Measurements from ENCODE around the gene FGF21. TPM values are rescaled to one million over a fixed set of nuclear protein-coding genes. Genes with fewer than 3 reads are reported as not detected.

Gene FGF21
- total RNA-seq, 1 donor from 2014 or later, result not detected

- FAIRE-seq, result no peak
- DNase-seq (ENCODE audit: low read depth), result peak; percentile 65
- Histone ChIP-seq H3K27me3 (ENCODE audit: control insufficient read depth, insufficient read depth, low read length) (no peaks in the 10 kb centered on the region), H3K4me3 (ENCODE audit: low read depth, low read length) (peak within 1 kb of the TSS; percentile 18), H3K36me3 (ENCODE audit: control insufficient read depth, insufficient read depth, low read length) (peaks cover 15% of the 10 kb centered on the region)
- TF ChIP-seq, protein P1, sequence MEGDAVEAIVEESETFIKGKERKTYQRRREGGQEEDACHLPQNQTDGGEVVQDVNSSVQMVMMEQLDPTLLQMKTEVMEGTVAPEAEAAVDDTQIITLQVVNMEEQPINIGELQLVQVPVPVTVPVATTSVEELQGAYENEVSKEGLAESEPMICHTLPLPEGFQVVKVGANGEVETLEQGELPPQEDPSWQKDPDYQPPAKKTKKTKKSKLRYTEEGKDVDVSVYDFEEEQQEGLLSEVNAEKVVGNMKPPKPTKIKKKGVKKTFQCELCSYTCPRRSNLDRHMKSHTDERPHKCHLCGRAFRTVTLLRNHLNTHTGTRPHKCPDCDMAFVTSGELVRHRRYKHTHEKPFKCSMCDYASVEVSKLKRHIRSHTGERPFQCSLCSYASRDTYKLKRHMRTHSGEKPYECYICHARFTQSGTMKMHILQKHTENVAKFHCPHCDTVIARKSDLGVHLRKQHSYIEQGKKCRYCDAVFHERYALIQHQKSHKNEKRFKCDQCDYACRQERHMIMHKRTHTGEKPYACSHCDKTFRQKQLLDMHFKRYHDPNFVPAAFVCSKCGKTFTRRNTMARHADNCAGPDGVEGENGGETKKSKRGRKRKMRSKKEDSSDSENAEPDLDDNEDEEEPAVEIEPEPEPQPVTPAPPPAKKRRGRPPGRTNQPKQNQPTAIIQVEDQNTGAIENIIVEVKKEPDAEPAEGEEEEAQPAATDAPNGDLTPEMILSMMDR (IDR thresholded peaks at IDR 0.05; ENCODE audit: insufficient read depth, low read length, severe bottlenecking), result no peak
Measured at GRCh38 chr19:48746738-48747575, 8.4 kb upstream of the FGF21 start, which contains the start of gene IZUMO1. Gene IZUMO1, minus strand, starts transcription at chr19:48746909. Its CDS starts 1,050 bp downstream, at chr19:48745859.

DNA sequence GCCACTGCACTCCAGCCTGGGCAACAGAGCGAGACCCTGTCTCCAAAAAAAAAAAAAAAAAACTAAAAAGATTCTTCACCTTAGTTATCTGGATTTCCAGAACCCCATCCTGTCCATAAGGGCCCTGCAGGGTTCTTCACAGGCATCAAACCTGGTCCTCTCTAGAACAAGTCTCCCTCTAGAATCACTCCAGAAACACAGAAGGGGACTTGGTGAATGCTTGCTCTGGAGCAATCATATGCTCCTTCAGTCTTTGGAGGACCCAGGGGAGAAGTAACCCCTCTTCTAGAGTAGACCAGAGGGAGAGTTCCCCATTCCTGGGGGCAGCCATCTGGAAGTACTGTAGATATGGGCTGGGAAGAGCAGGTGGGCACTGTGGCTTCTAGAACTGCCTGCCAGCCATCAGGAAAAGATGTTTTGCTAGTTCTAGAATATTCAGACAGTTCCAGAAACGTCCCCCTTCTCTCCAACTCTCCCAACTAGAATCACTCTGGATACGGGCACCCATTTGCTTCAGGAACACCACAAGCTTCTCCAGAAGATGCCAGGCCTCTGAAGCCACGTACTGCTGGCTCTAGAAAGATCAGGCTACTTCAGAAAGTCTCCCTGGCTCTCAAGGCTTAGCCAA is 5.6 kb upstream of the FGF21 start:
- no peak for FAIRE-seq
- TF ChIP-seq, protein P1 (IDR thresholded peaks at IDR 0.05; ENCODE audit: insufficient read depth, low read length, severe bottlenecking), result no peak
- DNase-seq (ENCODE audit: low read depth), result no peak
- H3K4me3 ChIP-seq (ENCODE audit: low read depth, low read length), result no peak overlapping the region
- peaks cover 15% of the 10 kb centered on the region for H3K36me3 ChIP-seq (ENCODE audit: control insufficient read depth, insufficient read depth, low read length)
- no peaks in the 10 kb centered on the region for H3K27me3 ChIP-seq (ENCODE audit: control insufficient read depth, insufficient read depth, low read length)

DNA sequence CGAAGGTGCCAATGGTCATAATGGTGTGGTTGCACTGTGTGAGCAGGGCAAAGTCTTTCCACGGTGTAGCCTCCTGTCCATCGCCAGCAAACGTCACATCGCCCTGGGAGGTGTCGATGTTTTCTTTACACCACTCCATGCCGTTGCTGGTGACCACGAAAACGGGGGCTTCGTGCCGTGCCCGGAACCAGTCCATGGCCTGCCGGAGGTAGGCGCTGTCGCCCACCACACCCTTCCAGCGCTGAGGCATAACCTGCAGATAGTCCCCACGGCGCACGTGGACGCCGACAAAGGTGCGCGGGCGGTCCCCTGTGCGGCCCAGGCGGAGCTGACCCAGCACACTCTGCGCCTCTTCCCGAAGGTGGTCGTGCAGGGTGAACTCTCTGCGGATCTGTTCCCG is 5.0 kb upstream of the FGF21 start:
- FAIRE-seq, result no peak
- DNase-seq (ENCODE audit: low read depth), result no peak
- H3K36me3 ChIP-seq (ENCODE audit: control insufficient read depth, insufficient read depth, low read length), result peaks cover 15% of the 10 kb centered on the region
- H3K27me3 ChIP-seq (ENCODE audit: control insufficient read depth, insufficient read depth, low read length), result no peaks in the 10 kb centered on the region
- H3K4me3 ChIP-seq (ENCODE audit: low read depth, low read length), result no peak overlapping the region
- TF ChIP-seq, protein P1 (IDR thresholded peaks at IDR 0.05; ENCODE audit: insufficient read depth, low read length, severe bottlenecking), result no peak

DNA sequence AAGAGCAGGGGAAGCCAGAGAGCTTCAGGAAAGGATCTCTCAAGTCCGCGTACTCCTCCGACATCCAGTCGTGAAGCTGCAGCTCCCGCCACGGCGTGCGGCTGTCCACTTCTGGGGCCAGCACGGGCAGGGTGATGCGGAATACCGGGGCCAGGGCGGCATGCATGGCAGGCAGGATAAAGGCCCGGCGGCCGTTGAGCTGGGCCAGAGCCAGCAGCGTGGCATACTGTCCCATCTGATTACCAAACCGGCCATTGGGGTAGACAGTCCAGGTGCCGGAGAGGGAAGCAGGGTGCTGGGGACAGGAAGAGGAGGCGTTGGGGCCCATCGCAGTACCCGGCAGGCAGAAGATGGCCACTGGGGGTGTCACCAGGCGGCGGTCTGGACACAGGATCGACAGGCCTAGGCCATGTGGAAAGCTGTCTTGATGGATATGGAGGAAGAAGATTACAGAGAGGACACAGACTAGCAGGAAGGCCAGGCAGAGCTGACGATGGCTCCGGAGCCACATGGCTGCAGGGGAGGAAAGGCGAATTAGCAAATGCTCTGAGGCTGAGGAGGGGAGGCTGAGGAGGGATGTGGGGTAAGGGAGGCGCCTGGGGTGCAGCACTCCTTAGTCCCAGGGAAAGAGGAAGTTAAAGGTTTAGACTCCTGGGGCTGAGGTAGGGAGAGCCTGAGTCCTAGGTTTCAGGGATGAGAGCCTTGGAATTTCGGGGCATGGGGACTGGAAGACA is 4.4 kb upstream of the FGF21 start:
- Histone ChIP-seq H3K27me3 (ENCODE audit: control insufficient read depth, insufficient read depth, low read length) (no peaks in the 10 kb centered on the region), H3K36me3 (ENCODE audit: control insufficient read depth, insufficient read depth, low read length) (peaks cover 15% of the 10 kb centered on the region), H3K4me3 (ENCODE audit: low read depth, low read length) (no peak overlapping the region)
- FAIRE-seq, result no peak
- TF ChIP-seq, protein P1 (IDR thresholded peaks at IDR 0.05; ENCODE audit: insufficient read depth, low read length, severe bottlenecking), result no peak
- DNase-seq (ENCODE audit: low read depth), result no peak

DNA sequence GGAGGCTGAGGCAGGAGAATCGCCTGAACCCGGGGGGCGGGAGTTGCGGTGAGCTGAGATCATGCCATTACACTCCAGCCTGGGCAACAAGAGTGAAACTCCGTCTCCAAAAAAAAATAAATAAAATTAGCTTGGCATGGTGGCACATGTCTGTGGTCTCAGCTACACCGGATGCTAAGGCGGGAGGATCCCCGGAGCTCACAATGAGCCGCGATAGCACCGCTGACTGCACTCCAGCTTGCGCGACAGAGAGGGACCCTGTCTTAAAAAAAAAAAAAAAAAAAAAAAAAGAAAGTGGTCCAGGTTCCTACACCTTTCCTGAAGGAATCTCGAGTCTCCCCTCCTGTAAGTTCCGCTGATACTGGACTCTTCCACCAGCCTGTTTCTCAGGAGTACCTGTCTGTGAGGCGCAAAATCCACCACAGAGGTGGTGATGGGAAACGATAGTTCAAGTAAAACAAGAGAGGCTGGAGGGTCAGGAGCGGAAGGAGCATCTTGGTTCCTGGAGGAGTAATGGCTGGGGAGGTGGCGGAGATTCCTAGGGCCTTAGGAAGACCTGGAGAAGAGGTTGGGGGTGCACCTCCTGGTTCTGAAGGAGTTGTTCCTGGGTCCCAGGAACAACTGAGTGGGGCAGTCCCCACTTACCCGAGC is 3.4 kb upstream of the FGF21 start:
- peak overlapping the region; percentile 71 for H3K4me3 ChIP-seq (ENCODE audit: low read depth, low read length)
- FAIRE-seq, result no peak
- H3K27me3 ChIP-seq (ENCODE audit: control insufficient read depth, insufficient read depth, low read length), result no peaks in the 10 kb centered on the region
- peak; percentile 38 for DNase-seq (ENCODE audit: low read depth)
- TF ChIP-seq, protein P1 (IDR thresholded peaks at IDR 0.05; ENCODE audit: insufficient read depth, low read length, severe bottlenecking), result no peak
- H3K36me3 ChIP-seq (ENCODE audit: control insufficient read depth, insufficient read depth, low read length), result peaks cover 15% of the 10 kb centered on the region

All from bronchial epithelial cell (primary cell).